ENCODE results near the gene WNT2. TPM values are rescaled to one million over a fixed set of nuclear protein-coding genes. Genes with fewer than 3 reads are reported as not detected.
A peak's percentile ranks its signal among the peaks of the same experiment; 100 is the strongest.

Gene WNT2
- total RNA-seq, 1 donor, result under 0.01 TPM

GRCh38 chr7:117283371-117283770 is 39.5 kb downstream of the WNT2 start:
- Histone ChIP-seq H3K9me3 (ENCODE audit: low read depth, low read length) (no peaks in the 10 kb centered on the region), H2AFZ (ENCODE audit: low read length) (peak overlapping the region; percentile 36), H3K4me2 (ENCODE audit: insufficient read depth, low read length) (no peak overlapping the region), H4K20me1 (ENCODE audit: insufficient read depth, low read length) (no peaks in the 10 kb centered on the region), H3K79me2 (ENCODE audit: insufficient read depth, low read length) (no peaks in the 10 kb centered on the region), H3K36me3 (ENCODE audit: insufficient read depth, low read length) (no peaks in the 10 kb centered on the region), H3K4me3 (ENCODE audit: insufficient read depth, low read length) (no peak overlapping the region), H3K27ac (ENCODE audit: low read depth, low read length) (peak overlapping the region; percentile 54), H3K4me1 (ENCODE audit: insufficient read depth, low read length) (peaks cover 15% of the 10 kb centered on the region), H3K27me3 (ENCODE audit: insufficient read depth, low read length) (no peaks in the 10 kb centered on the region)
- DNase-seq (ENCODE audit: insufficient read length, low spot score, missing footprints), result peak; percentile 93
- TF ChIP-seq CTCF (IDR thresholded peaks at IDR 0.05; ENCODE audit: extremely low read depth, low read depth, low read length), result no peak

DNA sequence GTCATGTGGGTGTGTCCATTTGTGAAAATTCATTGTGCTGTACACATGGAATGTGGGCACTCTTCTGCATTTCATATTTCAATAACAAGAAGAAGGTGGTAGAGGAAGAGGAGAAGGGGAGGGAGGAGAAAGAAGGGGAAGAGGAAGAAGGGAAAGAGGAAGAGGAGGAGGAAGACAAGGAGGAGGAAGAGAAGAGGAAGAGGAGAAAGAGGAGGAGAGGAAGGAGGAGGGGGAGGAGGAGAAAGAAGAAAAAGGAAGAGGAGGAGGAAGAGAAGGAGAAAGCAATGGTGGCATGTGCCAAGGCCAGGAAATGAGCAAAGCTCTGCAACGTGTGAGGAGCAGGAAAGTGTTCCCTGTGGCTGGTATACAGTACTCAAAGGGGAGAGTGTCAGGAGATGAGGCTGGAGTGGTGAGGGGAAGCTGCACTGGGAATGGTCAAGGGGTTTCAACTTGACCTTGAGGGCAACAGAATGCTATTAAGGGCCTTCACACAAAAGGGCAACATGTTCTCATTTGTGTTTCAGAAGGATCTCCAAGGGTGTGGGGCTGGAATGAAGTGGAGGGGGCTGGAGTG is 40.5 kb downstream of the WNT2 start:
- TF ChIP-seq CTCF (IDR thresholded peaks at IDR 0.05; ENCODE audit: extremely low read depth, low read depth, low read length), result no peak
- Histone ChIP-seq H3K36me3 (ENCODE audit: insufficient read depth, low read length) (no peaks in the 10 kb centered on the region), H3K27me3 (ENCODE audit: insufficient read depth, low read length) (no peaks in the 10 kb centered on the region), H3K4me3 (ENCODE audit: insufficient read depth, low read length) (no peak overlapping the region), H3K27ac (ENCODE audit: low read depth, low read length) (no peak overlapping the region), H3K4me2 (ENCODE audit: insufficient read depth, low read length) (no peak overlapping the region), H3K4me1 (ENCODE audit: insufficient read depth, low read length) (peaks cover 15% of the 10 kb centered on the region), H2AFZ (ENCODE audit: low read length) (no peak overlapping the region), H4K20me1 (ENCODE audit: insufficient read depth, low read length) (no peaks in the 10 kb centered on the region), H3K9me3 (ENCODE audit: low read depth, low read length) (no peaks in the 10 kb centered on the region), H3K79me2 (ENCODE audit: insufficient read depth, low read length) (no peaks in the 10 kb centered on the region)
- DNase-seq (ENCODE audit: insufficient read length, low spot score, missing footprints), result no peak

DNA sequence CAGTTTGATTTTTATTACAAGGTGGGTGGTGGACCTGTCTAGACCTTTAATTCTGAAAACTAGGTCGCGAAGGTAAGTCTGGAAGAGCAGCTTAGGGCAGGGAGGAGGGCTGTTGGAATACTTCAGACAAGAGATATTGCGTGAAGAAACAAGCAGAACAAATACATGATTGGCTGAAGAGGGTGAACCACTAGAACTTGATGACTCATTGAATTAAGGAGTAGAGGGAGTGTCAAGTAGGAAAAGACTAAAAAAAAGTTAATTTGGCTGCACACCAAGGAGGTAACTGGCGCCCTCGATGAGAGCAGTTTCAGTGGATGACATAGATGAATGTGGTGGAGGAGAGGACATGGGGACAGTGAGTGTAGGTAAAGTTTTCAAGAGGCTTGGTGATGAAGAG is 41.3 kb downstream of the WNT2 start:
- Histone ChIP-seq H3K27me3 (ENCODE audit: insufficient read depth, low read length) (no peaks in the 10 kb centered on the region), H3K9me3 (ENCODE audit: low read depth, low read length) (no peaks in the 10 kb centered on the region), H4K20me1 (ENCODE audit: insufficient read depth, low read length) (no peaks in the 10 kb centered on the region), H3K4me2 (ENCODE audit: insufficient read depth, low read length) (no peak overlapping the region), H3K79me2 (ENCODE audit: insufficient read depth, low read length) (no peaks in the 10 kb centered on the region), H3K36me3 (ENCODE audit: insufficient read depth, low read length) (no peaks in the 10 kb centered on the region), H3K4me1 (ENCODE audit: insufficient read depth, low read length) (peaks cover 15% of the 10 kb centered on the region), H3K27ac (ENCODE audit: low read depth, low read length) (no peak overlapping the region), H2AFZ (ENCODE audit: low read length) (no peak overlapping the region), H3K4me3 (ENCODE audit: insufficient read depth, low read length) (no peak overlapping the region)
- no peak for DNase-seq (ENCODE audit: insufficient read length, low spot score, missing footprints)
- no peak for TF ChIP-seq CTCF (IDR thresholded peaks at IDR 0.05; ENCODE audit: extremely low read depth, low read depth, low read length)

GRCh38 chr7:117279931-117280557 is 42.8 kb downstream of the WNT2 start:
- no peak for DNase-seq (ENCODE audit: insufficient read length, low spot score, missing footprints)
- H2AFZ ChIP-seq (ENCODE audit: low read length), result no peak overlapping the region

More at GRCh38 chr7:117279931-117280557, 42.8 kb downstream of the WNT2 start:
- no peaks in the 10 kb centered on the region for H3K27me3 ChIP-seq (ENCODE audit: insufficient read depth, low read length)
- peaks cover 16% of the 10 kb centered on the region for H3K4me1 ChIP-seq (ENCODE audit: insufficient read depth, low read length)
- H3K4me2 ChIP-seq (ENCODE audit: insufficient read depth, low read length), result no peak overlapping the region
- H3K4me3 ChIP-seq (ENCODE audit: insufficient read depth, low read length), result no peak overlapping the region
- no peak overlapping the region for H3K27ac ChIP-seq (ENCODE audit: low read depth, low read length)
- no peaks in the 10 kb centered on the region for H3K79me2 ChIP-seq (ENCODE audit: insufficient read depth, low read length)
- no peak for TF ChIP-seq CTCF (IDR thresholded peaks at IDR 0.05; ENCODE audit: extremely low read depth, low read depth, low read length)
- H4K20me1 ChIP-seq (ENCODE audit: insufficient read depth, low read length), result no peaks in the 10 kb centered on the region
- H3K36me3 ChIP-seq (ENCODE audit: insufficient read depth, low read length), result no peaks in the 10 kb centered on the region
- no peaks in the 10 kb centered on the region for H3K9me3 ChIP-seq (ENCODE audit: low read depth, low read length)
